B cell (primary cell): ENCODE results near the gene SIRPA. TPM values are rescaled to one million over a fixed set of nuclear protein-coding genes. Genes with fewer than 3 reads are reported as not detected.

Source experiments
- ATAC-seq: fragments of 200-7000 bp; cut with Tn5 transposase; one replicate; pipeline ENCODE4 v1.10.0; 2021; ENCODE audit warnings: low read depth, mild to moderate bottlenecking, moderate number of reproducible peaks, moderate library complexity
- CTCF ChIA-PET: fragments of 350-600 bp; sonication (Branson Sonifier 250); formaldehyde crosslinking; loops from one replicate; lab custom pipeline; 2021; ENCODE audit warnings: antibody characterized with exemption, inconsistent platforms; lab: Charles Lee
- POLR2A ChIA-PET: fragments of 350-600 bp; sonication (Branson Sonifier 250); formaldehyde crosslinking; loops from one replicate; lab custom pipeline; 2021; ENCODE audit warnings: antibody characterized with exemption; lab: Charles Lee
- DNase-seq: peaks from one replicate; pipeline ENCODE4 v3.0.0; 2013
- H2AFZ ChIP-seq: 2 replicates; pipeline ENCODE4 v1.6.1; 2012; ENCODE audit warnings: mild to moderate bottlenecking, low read depth, low read length; ENCODE audit not compliant: insufficient read depth, poor library complexity, severe bottlenecking
- H3K27ac ChIP-seq, 2 donors: 1 replicate in 1 of 2; 2 replicates in 1 of 2; pipeline ENCODE4 v1.5.1; 2012 to 2013; ENCODE audit warnings: low read length in 2 of 2, mild to moderate bottlenecking in 2 of 2, moderate library complexity in 1 of 2
- H3K27me3 ChIP-seq, 4 experiments: fragments of 200-600 bp in 1 of 4; sonication (generic) in 1 of 4; replicated peaks in 1 of 4; 1 replicate in 2 of 4; 2 replicates in 2 of 4; pipeline versions ENCODE4 v1.6.1 to v1.7.0; 2013 to 2016; ENCODE audit warnings: low read length in 3 of 4, mild to moderate bottlenecking in 2 of 4, mixed read lengths in 1 of 4, moderate library complexity in 1 of 4; ENCODE audit not compliant: insufficient read depth in 4 of 4, control insufficient read depth in 3 of 4; ENCODE audit errors: control extremely low read depth in 1 of 4
- H3K36me3 ChIP-seq, 2 experiments: replicated peaks in 1 of 2; 1 replicate in 1 of 2; 2 replicates in 1 of 2; pipeline versions ENCODE4 v1.6.1 to v1.7.1; 2013; ENCODE audit warnings: low read length in 1 of 2; ENCODE audit not compliant: insufficient read depth in 2 of 2, control insufficient read depth in 1 of 2; ENCODE audit errors: control extremely low read depth in 1 of 2, extremely low read depth in 1 of 2
- H3K4me1 ChIP-seq, 2 donors: fragments of 200-600 bp in 1 of 2; sonication (generic) in 1 of 2; 1 replicate in 1 of 2; 2 replicates in 1 of 2; pipeline versions ENCODE4 v1.5.1 to v1.6.1; 2013 to 2017; ENCODE audit warnings: low read length in 2 of 2; ENCODE audit not compliant: control insufficient read depth in 2 of 2, insufficient read depth in 2 of 2
- H3K4me2 ChIP-seq: replicated peaks from 2 replicates; pipeline ENCODE3; 2012; ENCODE audit warnings: mild to moderate bottlenecking, low read depth, low read length; ENCODE audit not compliant: poor library complexity, severe bottlenecking
- H3K4me3 ChIP-seq, 5 experiments: fragments of 200-600 bp in 1 of 5; sonication (generic) in 1 of 5; 1 replicate in 3 of 5; 2 replicates in 2 of 5; pipeline versions ENCODE4 v1.5.1 to v1.7.0; 2011 to 2016; ENCODE audit warnings: low read length in 4 of 5, mild to moderate bottlenecking in 4 of 5, low read depth in 2 of 5, control low read depth in 1 of 5, moderate library complexity in 1 of 5; ENCODE audit not compliant: insufficient read depth in 1 of 5; ENCODE audit errors: control extremely low read depth in 1 of 5, extremely low read depth in 1 of 5
- H3K79me2 ChIP-seq: fragments of 200-600 bp; sonication (generic); one replicate; pipeline ENCODE4 v1.6.0; 2016; ENCODE audit warnings: low read length; ENCODE audit not compliant: control insufficient read depth, insufficient read depth
- H3K9ac ChIP-seq: fragments of 200-600 bp; sonication (generic); 2 replicates; pipeline ENCODE4 v1.6.1; 2017; ENCODE audit warnings: mild to moderate bottlenecking, low read length, moderate library complexity
- H3K9me3 ChIP-seq, 3 donors: one replicate each; pipeline versions ENCODE4 v1.6.1 to v1.7.1; 2013; ENCODE audit warnings: low read length in 2 of 3; ENCODE audit not compliant: control insufficient read depth in 2 of 3, insufficient read depth in 1 of 3; ENCODE audit errors: control extremely low read depth in 1 of 3
- H4K20me1 ChIP-seq: 2 replicates; pipeline ENCODE4 v1.6.0; 2012; ENCODE audit warnings: mild to moderate bottlenecking, low read length; ENCODE audit not compliant: insufficient read depth, control insufficient read depth, poor library complexity, severe bottlenecking
- H3K27ac Mint-ChIP-seq: one replicate; pipeline ENCODE4 v1.8.0; 2021; ENCODE audit warnings: mixed read lengths
- H3K27me3 Mint-ChIP-seq: one replicate; pipeline ENCODE4 v1.8.0; 2021; ENCODE audit warnings: mixed read lengths
- H3K4me1 Mint-ChIP-seq: one replicate; pipeline ENCODE4 v1.8.0; 2021; ENCODE audit warnings: mixed read lengths
- H3K4me3 Mint-ChIP-seq: one replicate; pipeline ENCODE4 v1.8.0; 2021; ENCODE audit warnings: mixed read lengths
- H3K9me3 Mint-ChIP-seq: one replicate; pipeline ENCODE4 v1.8.0; 2022; ENCODE audit warnings: mixed read lengths; ENCODE audit not compliant: insufficient read depth
- CTCF ChIP-seq: fragments of 200-600 bp; IDR thresholded peaks from one replicate; pipeline ENCODE4 v1.8.0; 2022; ENCODE audit warnings: antibody characterized with exemption, mild to moderate bottlenecking
- EZH2 ChIP-seq: IDR thresholded peaks from 2 replicates; pipeline ENCODE4 v1.6.1; 2012; ENCODE audit warnings: borderline replicate concordance, low read depth, mild to moderate bottlenecking, moderate library complexity, low read length; ENCODE audit not compliant: insufficient read depth, poor library complexity, severe bottlenecking
- WGBS: methylation state at CpG from one replicate; pipeline ENCODE4 v1.1.5; 2013; ENCODE audit warnings: missing lambda C conversion rate; ENCODE audit not compliant: insufficient coverage; 5-methylcytosine and 5-hydroxymethylcytosine counted together
- intact Hi-C: fragments of 100-400 bp; cut with micrococcal nuclease; formaldehyde crosslinking; loops from one replicate; pipeline ENCODE4 v1.10.0; 2022
- polyA plus RNA-seq: library from polyadenylated mRNA; depleted of rRNA; stranded (reverse); fragments of >200 nt; gene quantifications from 2 replicates; pipeline ENCODE4 v1.2.3, GENCODE V29; 2012
- total RNA-seq, 2 donors: library from RNA; stranded (reverse); fragments of 120-200 nt in 1 of 2; gene quantifications; 1 replicate in 1 of 2; 2 replicates in 1 of 2; pipeline versions ENCODE4 v1.2.3 to v1.2.4, GENCODE V29; 2013 to 2022

Gene SIRPA
- total and polyA plus RNA-seq, 2 donors (not counting 1 experiment from before 2014, with no cell fraction given) = 0.94 to 10.2 TPM

GRCh38 chr20:1973601-1974440 lies 78.6 kb downstream of the SIRPA start:
- Histone ChIP-seq H3K9me3 (peaks cover 0 to 4% (median 0%) of the 10 kb centered on the region in 3 donors), H3K27me3 (peaks cover 0 to 7% (median 1%) of the 10 kb centered on the region in 4 experiments), H3K4me3 (no peak overlapping the region), H3K36me3 (no peaks in the 10 kb centered on the region), H3K79me2 (no peaks in the 10 kb centered on the region), H3K9ac (no peak overlapping the region), H4K20me1 (no peaks in the 10 kb centered on the region), H3K4me2 (no peak overlapping the region), H3K27ac (no peak overlapping the region), H3K4me1 (peaks cover 3 to 4% of the 10 kb centered on the region in 2 donors), H2AFZ (no peak overlapping the region)
- POLR2A ChIA-PET = no interaction called here
- Mint-ChIP-seq H3K4me3 (no peak overlapping the region), H3K27ac (no peak overlapping the region), H3K4me1 (peaks cover 3% of the 10 kb centered on the region), H3K27me3 (peaks cover 53% of the 10 kb centered on the region), H3K9me3 (no peaks in the 10 kb centered on the region)
- DNase-seq = no peak
- 79% methylated on average over 14 of the region's 15 CpGs for WGBS
- TF ChIP-seq EZH2 (no peak), CTCF (no peak)
- intact Hi-C loops = no loop called here
- CTCF ChIA-PET = interaction anchor here (1.5 kb wide), 1 partner anchor 197 kb away, joined by 3 read pairs; no protein-coding TSS in a partner anchor
- ATAC-seq = no peak

- Histone ChIP-seq H4K20me1 (no peaks in the 10 kb centered on the region), H3K4me1 (peaks cover 3 to 4% of the 10 kb centered on the region in 2 donors), H3K9me3 (peaks cover 0 to 4% (median 0%) of the 10 kb centered on the region in 3 donors), H3K79me2 (no peaks in the 10 kb centered on the region), H3K9ac (no peak overlapping the region), H3K27ac (no peak overlapping the region), H3K4me2 (no peak overlapping the region), H2AFZ (no peak overlapping the region), H3K4me3 (no peak overlapping the region), H3K27me3 (peaks cover 0 to 16% (median 3%) of the 10 kb centered on the region in 4 experiments), H3K36me3 (no peaks in the 10 kb centered on the region)
- H3K27me3 Mint-ChIP-seq = peaks cover 60% of the 10 kb centered on the region
- TF ChIP-seq CTCF (no peak), EZH2 (no peak)
- intact Hi-C loops = no loop called here
- CTCF ChIA-PET = interaction anchor here (1.4 to 1.5 kb wide), 2 partner anchors 197 to 198 kb away, joined by 3 to 5 read pairs; no protein-coding TSS in a partner anchor
- peaks cover 3% of the 10 kb centered on the region for H3K4me1 Mint-ChIP-seq
- no peak overlapping the region for H3K27ac Mint-ChIP-seq
- POLR2A ChIA-PET = interaction anchor here (0.7 kb wide), 1 partner anchor 17 kb away, joined by 6 read pairs; no protein-coding TSS in a partner anchor
- ATAC-seq = no peak
- WGBS = 93% methylated on average over 9 of the region's 11 CpGs
- no peak for DNase-seq
- H3K9me3 Mint-ChIP-seq = no peaks in the 10 kb centered on the region
- H3K4me3 Mint-ChIP-seq = no peak overlapping the region
Observed at GRCh38 chr20:1975291-1975690, 80.1 kb downstream of the SIRPA start.
